T-helper 1 cell (primary cell): Measurements from ENCODE around the gene PGLYRP1.

ENCODE experiments used
- DNase-seq, 5 donors: peaks; one replicate each; pipeline ENCODE4 v3.0.0-alpha.2; 2012 to 2020

Gene PGLYRP1

GRCh38 chr19:46000491-46001246 lies 22.2 kb downstream of the PGLYRP1 start:
- peak; percentile 57 to 75 (median 72) for DNase-seq

- DNase-seq: no peak
Measured at GRCh38 chr19:45999653-46000121, 23.2 kb downstream of the PGLYRP1 start.

GRCh38 chr19:45998834-45999233 lies 24.0 kb downstream of the PGLYRP1 start:
- no peak for DNase-seq

GRCh38 chr19:45996933-45997332 lies 25.9 kb downstream of the PGLYRP1 start:
- no peak for DNase-seq

GRCh38 chr19:45995715-45996385 lies 27.0 kb downstream of the PGLYRP1 start:
- DNase-seq: no peak

GRCh38 chr19:45994998-45995714 lies 27.7 kb downstream of the PGLYRP1 start, which contains the start of gene CCDC61:
TSS of gene CCDC61 (plus strand) at chr19:45995467. CDS start at chr19:46003019, 7,552 bp downstream.
- DNase-seq: peak; percentile 88 to 99 (median 94)

GRCh38 chr19:45994456-45994997 lies 28.3 kb downstream of the PGLYRP1 start:
- DNase-seq: no peak

GRCh38 chr19:45990113-45990728 lies 32.6 kb downstream of the PGLYRP1 start:
- no peak for DNase-seq

GRCh38 chr19:45985321-45985720 lies 37.5 kb downstream of the PGLYRP1 start:
- no peak for DNase-seq

- DNase-seq: no peak
Measured at GRCh38 chr19:45981350-45981749, 41.5 kb downstream of the PGLYRP1 start.

- DNase-seq: no peak
Measured at GRCh38 chr19:45978156-45978555, 44.7 kb downstream of the PGLYRP1 start.

GRCh38 chr19:45976178-45976577 lies 46.7 kb downstream of the PGLYRP1 start:
- no peak for DNase-seq

- DNase-seq: no peak
Measured at GRCh38 chr19:45975306-45976070, 47.4 kb downstream of the PGLYRP1 start.

- peak in 1 of 5 donors; percentile 71 for DNase-seq
Measured at GRCh38 chr19:45973553-45974338, 49.1 kb downstream of the PGLYRP1 start, which contains the start of gene NOVA2. TSS of gene NOVA2 (minus strand) at chr19:45973865. CDS start at chr19:45973351, 514 bp downstream.

GRCh38 chr19:45972947-45973540 lies 49.8 kb downstream of the PGLYRP1 start:
- no peak for DNase-seq

- DNase-seq: peak in 1 of 5 donors; percentile 30
Measured at GRCh38 chr19:45972081-45972946, 50.5 kb downstream of the PGLYRP1 start.

GRCh38 chr19:45971260-45971902 lies 51.5 kb downstream of the PGLYRP1 start:
- no peak for DNase-seq

- no peak for DNase-seq
Measured at GRCh38 chr19:45969676-45970075, 53.2 kb downstream of the PGLYRP1 start.
